Activated B cell treated with CpG ODN at 0.5 μM for 24 hours (primary cell): Measurements from ENCODE around the gene SMCO3. TPM values are rescaled to one million over a fixed set of nuclear protein-coding genes. Genes with fewer than 3 reads are reported as not detected.

Experiments
- ATAC-seq: fragments of 200-7000 bp; cut with Tn5 transposase; one replicate; pipeline ENCODE4 v1.10.0; 2021; ENCODE audit warnings: low read depth, mild to moderate bottlenecking, moderate library complexity
- CTCF ChIA-PET: fragments of 350-600 bp; sonication (Branson Sonifier 250); formaldehyde crosslinking; loops from one replicate; lab custom pipeline; 2021; ENCODE audit warnings: antibody characterized with exemption; lab: Charles Lee
- POLR2A ChIA-PET: fragments of 350-600 bp; sonication (Branson Sonifier 250); formaldehyde crosslinking; loops from one replicate; lab custom pipeline; 2021; ENCODE audit warnings: antibody characterized with exemption; lab: Charles Lee
- DNase-seq: peaks from one replicate; pipeline ENCODE4 v3.0.0; 2022
- H3K27ac Mint-ChIP-seq: one replicate; pipeline ENCODE4 v1.8.0; 2020; ENCODE audit warnings: mixed read lengths
- H3K27me3 Mint-ChIP-seq: one replicate; pipeline ENCODE4 v1.8.0; 2021; ENCODE audit warnings: mixed read lengths
- H3K36me3 Mint-ChIP-seq: one replicate; pipeline ENCODE4 v1.8.0; 2021; ENCODE audit warnings: low read depth, mixed read lengths
- H3K4me1 Mint-ChIP-seq: one replicate; pipeline ENCODE4 v1.8.0; 2021; ENCODE audit warnings: mixed read lengths
- H3K4me3 Mint-ChIP-seq: one replicate; pipeline ENCODE4 v1.8.0; 2020; ENCODE audit warnings: mild to moderate bottlenecking, mixed read lengths
- H3K9me3 Mint-ChIP-seq: one replicate; pipeline ENCODE4 v1.8.0; 2020; ENCODE audit warnings: mixed read lengths
- intact Hi-C: fragments of 100-400 bp; cut with micrococcal nuclease; formaldehyde crosslinking; loops from one replicate; pipeline ENCODE4 v1.15.1; 2024
- total RNA-seq: library from RNA; stranded (reverse); gene quantifications from 2 replicates; pipeline ENCODE4 v1.2.3, GENCODE V29; 2022
- TF ChIP-seq, protein P1 (sequence below): fragments of 200-600 bp; IDR thresholded peaks from one replicate; pipeline ENCODE4 v1.8.0; 2022; ENCODE audit warnings: antibody characterized with exemption, mild to moderate bottlenecking

SMCO3 gene
- total RNA-seq, 1 donor from 2014 or later: not detected

DNA sequence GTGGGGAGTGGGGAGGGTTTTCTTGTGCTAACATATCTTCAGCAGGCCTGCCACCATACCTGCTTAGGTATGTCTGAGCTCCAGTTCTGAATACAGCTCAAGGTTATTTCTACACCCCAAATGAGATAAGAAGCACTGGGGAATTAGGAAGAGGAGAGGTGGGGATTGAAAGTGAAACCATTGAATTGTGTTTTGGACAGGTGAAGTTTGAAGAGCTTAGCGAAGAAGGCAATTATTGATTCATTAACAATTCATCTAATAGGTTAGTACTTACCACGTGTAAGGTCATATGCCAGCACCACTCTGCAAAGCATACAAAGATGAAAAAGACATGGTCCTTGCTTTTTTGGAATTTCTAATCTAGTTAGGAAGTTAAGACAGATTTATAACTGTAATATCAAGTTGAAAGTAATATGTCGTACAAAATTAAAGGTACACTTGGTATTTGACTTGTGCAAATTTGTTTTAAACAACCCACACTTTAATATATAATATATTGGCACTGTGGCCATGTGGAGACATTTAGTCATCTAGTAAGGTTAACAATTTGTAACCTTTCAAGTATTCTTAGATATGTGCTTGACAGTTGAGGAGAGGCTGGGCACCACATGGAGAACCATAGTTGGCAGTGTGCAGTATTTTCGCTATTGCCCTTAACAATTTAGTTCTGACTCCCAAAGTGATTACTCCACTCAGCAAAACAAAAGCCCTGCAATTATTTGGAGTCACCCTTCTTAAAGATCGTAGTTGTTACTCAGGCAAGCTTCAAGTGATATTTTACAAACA, 3.6 kb downstream of the SMCO3 start:
- Mint-ChIP-seq H3K27me3 (no peaks in the 10 kb centered on the region), H3K4me3 (peak overlapping the region; percentile 13), H3K9me3 (no peaks in the 10 kb centered on the region), H3K27ac (peak overlapping the region; percentile 42), H3K4me1 (peaks cover 20% of the 10 kb centered on the region), H3K36me3 (no peaks in the 10 kb centered on the region)
- no peak for DNase-seq
- ChIA-PET CTCF (interaction anchor here (1.0 to 2.5 kb wide), 2 partner anchors 87 to 186 kb away, joined by 3 to 13 read pairs; no protein-coding TSS in a partner anchor), POLR2A (interaction anchor here (0.6 to 1.6 kb wide), 3 partner anchors 36 to 39 kb away, joined by 3 to 6 read pairs (median 6); a partner anchor contains a TSS)
- ATAC-seq: no peak
- intact Hi-C loops: no loop called here
- TF ChIP-seq, protein P1, sequence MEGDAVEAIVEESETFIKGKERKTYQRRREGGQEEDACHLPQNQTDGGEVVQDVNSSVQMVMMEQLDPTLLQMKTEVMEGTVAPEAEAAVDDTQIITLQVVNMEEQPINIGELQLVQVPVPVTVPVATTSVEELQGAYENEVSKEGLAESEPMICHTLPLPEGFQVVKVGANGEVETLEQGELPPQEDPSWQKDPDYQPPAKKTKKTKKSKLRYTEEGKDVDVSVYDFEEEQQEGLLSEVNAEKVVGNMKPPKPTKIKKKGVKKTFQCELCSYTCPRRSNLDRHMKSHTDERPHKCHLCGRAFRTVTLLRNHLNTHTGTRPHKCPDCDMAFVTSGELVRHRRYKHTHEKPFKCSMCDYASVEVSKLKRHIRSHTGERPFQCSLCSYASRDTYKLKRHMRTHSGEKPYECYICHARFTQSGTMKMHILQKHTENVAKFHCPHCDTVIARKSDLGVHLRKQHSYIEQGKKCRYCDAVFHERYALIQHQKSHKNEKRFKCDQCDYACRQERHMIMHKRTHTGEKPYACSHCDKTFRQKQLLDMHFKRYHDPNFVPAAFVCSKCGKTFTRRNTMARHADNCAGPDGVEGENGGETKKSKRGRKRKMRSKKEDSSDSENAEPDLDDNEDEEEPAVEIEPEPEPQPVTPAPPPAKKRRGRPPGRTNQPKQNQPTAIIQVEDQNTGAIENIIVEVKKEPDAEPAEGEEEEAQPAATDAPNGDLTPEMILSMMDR: no peak

DNA sequence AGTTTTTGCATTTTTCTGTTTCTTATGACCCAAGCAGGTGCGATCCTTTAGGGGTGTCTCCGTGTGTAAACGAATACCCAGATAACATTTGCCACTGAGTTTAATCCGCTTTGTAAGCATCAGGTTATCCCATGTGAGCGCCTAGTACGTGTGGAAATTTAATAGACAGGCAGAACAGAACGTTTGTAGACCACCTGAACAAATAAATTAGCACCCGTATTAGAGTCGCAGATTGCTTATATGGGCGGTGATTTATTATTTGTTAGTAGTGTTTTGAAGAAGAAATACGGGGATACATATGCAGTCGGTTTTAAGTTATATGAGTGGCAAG, 10.2 kb downstream of the SMCO3 start:
- Mint-ChIP-seq H3K4me3 (no peak overlapping the region), H3K27ac (no peak overlapping the region), H3K4me1 (peaks cover 17% of the 10 kb centered on the region), H3K9me3 (no peaks in the 10 kb centered on the region), H3K27me3 (no peaks in the 10 kb centered on the region), H3K36me3 (peaks cover 21% of the 10 kb centered on the region)
- peak; percentile 4 for ATAC-seq
- ChIA-PET CTCF (interaction anchor here (1.6 kb wide), 1 partner anchor 192 kb away, joined by 4 read pairs; no protein-coding TSS in a partner anchor), POLR2A (interaction anchor here (0.6 to 6.5 kb wide), 15 partner anchors 12 to 1326 kb away, joined by 3 to 141 read pairs (median 4); partner anchors contain the start of gene ATF7IP)
- intact Hi-C loops: loop anchor here (1.0 to 10.0 kb wide), 9 partner anchors 29 to 1079 kb away; partner anchors contain the start of genes ARHGDIB and STRAP
- TF ChIP-seq, protein P1: no peak
- no peak for DNase-seq

DNA sequence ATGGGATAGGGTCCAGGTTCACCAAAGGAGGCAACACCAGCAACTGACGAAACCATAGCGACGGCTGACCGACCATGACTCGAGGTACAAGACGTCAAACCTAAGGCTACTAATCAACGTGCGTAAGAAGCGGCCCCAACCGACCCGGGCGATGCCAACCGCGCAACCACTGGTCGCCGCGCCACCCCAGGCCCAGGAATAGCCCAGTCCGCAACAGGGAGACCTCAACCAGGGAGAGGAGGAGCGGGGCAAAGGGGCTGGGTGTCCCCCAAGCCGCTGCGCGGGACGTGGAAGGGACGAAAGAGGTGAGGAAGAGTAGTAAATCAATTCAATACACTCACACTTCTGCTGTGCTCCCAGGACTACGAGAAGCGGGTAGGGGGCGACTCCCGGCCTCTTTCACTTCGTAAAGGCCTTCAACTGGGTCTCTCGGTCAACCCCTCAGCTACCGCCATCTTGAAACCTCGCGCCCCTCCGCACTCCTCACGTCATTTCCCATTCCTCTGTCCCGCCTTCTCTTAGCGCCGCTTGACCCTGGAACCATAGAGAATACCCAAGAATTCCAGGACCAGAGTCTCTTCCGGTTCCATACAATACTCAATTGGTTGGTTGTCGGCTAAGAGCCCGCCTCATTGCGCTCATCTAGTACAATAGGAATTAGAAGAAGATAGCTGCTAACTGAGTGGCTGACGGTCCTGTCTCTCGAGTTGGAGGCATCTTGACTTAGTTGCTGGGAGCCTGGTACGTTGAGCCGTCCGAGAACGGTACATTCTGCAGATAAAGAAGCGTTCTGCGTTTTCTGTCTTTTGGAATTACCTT, 10.8 kb downstream of the SMCO3 start, which contains the start of the genes C12orf60 and WBP11:
Gene C12orf60 (plus strand): TSS at position 660 of the 819 bp plus-strand sequence. CDS start 19,266 bp downstream, outside the sequence.
Gene WBP11 (minus strand): TSS at position 468 of the 819 bp plus-strand sequence. CDS start 2,095 bp downstream, outside the sequence.
- Mint-ChIP-seq H3K36me3 (peaks cover 26% of the 10 kb centered on the region), H3K27me3 (no peaks in the 10 kb centered on the region), H3K4me3 (no peak within 1 kb of the TSS), H3K4me1 (peaks cover 17% of the 10 kb centered on the region), H3K9me3 (no peaks in the 10 kb centered on the region), H3K27ac (no peak within 1 kb of the TSS)
- TF ChIP-seq, protein P1: no peak
- ATAC-seq (peak; percentile 95), DNase-seq (peak; percentile 74)
- CTCF ChIA-PET: interaction anchor here (1.6 kb wide), 1 partner anchor 192 kb away, joined by 4 read pairs; no protein-coding TSS in a partner anchor
- POLR2A ChIA-PET: interaction anchor here (0.6 to 6.5 kb wide), 19 partner anchors 8 to 618 kb away, joined by 3 to 141 read pairs (median 4); partner anchors contain the start of gene ATF7IP
- intact Hi-C loops: loop anchor here (1.0 to 10.0 kb wide), 9 partner anchors 29 to 1079 kb away; partner anchors contain the start of genes ARHGDIB and STRAP

DNA sequence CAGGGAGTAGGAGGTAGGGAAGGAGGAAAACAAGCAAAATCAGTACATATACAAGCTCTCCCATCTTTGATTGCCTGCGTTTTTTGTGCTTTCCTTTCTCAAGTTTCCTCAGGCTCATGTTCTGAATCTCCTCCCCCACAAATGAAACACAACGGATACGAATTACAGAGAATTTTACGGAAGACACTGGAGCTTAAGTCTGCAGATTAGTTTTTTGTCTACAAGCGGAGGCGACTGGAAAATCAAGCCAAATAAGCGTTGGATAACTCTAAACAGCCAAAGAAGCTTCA, 11.3 kb downstream of the SMCO3 start:
- POLR2A ChIA-PET: interaction anchor here (0.9 to 6.5 kb wide), 12 partner anchors 9 to 157 kb away, joined by 3 to 141 read pairs (median 4); a partner anchor contains a TSS
- H3K4me3 Mint-ChIP-seq: no peak overlapping the region
- no peak overlapping the region for H3K27ac Mint-ChIP-seq
- H3K27me3 Mint-ChIP-seq: no peaks in the 10 kb centered on the region
- no peaks in the 10 kb centered on the region for H3K9me3 Mint-ChIP-seq
- ATAC-seq (no peak), DNase-seq (no peak)
- TF ChIP-seq, protein P1: no peak
- H3K36me3 Mint-ChIP-seq: peaks cover 32% of the 10 kb centered on the region
- peaks cover 17% of the 10 kb centered on the region for H3K4me1 Mint-ChIP-seq
- intact Hi-C loops: loop anchor here (1.0 to 10.0 kb wide), 9 partner anchors 28 to 1080 kb away; partner anchors contain the start of genes ARHGDIB and STRAP
- CTCF ChIA-PET: interaction anchor here (0.6 to 1.6 kb wide), 2 partner anchors 30 to 193 kb away, joined by 4 read pairs; no protein-coding TSS in a partner anchor
